ENCODE measurements around the gene CD6. TPM values are rescaled to one million over a fixed set of nuclear protein-coding genes. Genes with fewer than 3 reads are reported as not detected.

Gene CD6
- total and polyA plus RNA-seq, 2 donors from 2014 or later, result 0.24 to 6.7 TPM

GRCh38 chr11:61028135-61028729, 56.8 kb downstream of the CD6 start:
- Histone ChIP-seq H3K27ac (ENCODE audit: low read depth in 2 of 2, low read length in 2 of 2) (no peak overlapping the region), H3K9ac (ENCODE audit: low read length in 3 of 3) (no peak overlapping the region), H3K36me3 (ENCODE audit: control insufficient read depth in 2 of 3, insufficient read depth in 3 of 3, low read length in 3 of 3) (no peaks in the 10 kb centered on the region), H3K4me1 (ENCODE audit: control insufficient read depth in 2 of 3, insufficient read depth in 2 of 3, low read depth in 1 of 3, low read length in 3 of 3) (peaks cover 0 to 3% (median 0%) of the 10 kb centered on the region in 3 donors), H3K4me3 (ENCODE audit: low read length in 3 of 3) (no peak overlapping the region), H3K27me3 (ENCODE audit: control insufficient read depth, insufficient read depth, low read length) (no peaks in the 10 kb centered on the region), H3K9me3 (ENCODE audit: control insufficient read depth in 2 of 3, insufficient read depth in 1 of 3, low read length in 3 of 3) (no peaks in the 10 kb centered on the region)
- FAIRE-seq (no peak), DNase-seq (peak in 1 of 5 donors; percentile 37)
- TF ChIP-seq, protein P1, sequence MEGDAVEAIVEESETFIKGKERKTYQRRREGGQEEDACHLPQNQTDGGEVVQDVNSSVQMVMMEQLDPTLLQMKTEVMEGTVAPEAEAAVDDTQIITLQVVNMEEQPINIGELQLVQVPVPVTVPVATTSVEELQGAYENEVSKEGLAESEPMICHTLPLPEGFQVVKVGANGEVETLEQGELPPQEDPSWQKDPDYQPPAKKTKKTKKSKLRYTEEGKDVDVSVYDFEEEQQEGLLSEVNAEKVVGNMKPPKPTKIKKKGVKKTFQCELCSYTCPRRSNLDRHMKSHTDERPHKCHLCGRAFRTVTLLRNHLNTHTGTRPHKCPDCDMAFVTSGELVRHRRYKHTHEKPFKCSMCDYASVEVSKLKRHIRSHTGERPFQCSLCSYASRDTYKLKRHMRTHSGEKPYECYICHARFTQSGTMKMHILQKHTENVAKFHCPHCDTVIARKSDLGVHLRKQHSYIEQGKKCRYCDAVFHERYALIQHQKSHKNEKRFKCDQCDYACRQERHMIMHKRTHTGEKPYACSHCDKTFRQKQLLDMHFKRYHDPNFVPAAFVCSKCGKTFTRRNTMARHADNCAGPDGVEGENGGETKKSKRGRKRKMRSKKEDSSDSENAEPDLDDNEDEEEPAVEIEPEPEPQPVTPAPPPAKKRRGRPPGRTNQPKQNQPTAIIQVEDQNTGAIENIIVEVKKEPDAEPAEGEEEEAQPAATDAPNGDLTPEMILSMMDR (IDR thresholded peaks at IDR 0.05; ENCODE audit: borderline replicate concordance, extremely low read depth, insufficient read depth), result no peak
- intact Hi-C loops (cut with DNase I), result no loop called here

DNA sequence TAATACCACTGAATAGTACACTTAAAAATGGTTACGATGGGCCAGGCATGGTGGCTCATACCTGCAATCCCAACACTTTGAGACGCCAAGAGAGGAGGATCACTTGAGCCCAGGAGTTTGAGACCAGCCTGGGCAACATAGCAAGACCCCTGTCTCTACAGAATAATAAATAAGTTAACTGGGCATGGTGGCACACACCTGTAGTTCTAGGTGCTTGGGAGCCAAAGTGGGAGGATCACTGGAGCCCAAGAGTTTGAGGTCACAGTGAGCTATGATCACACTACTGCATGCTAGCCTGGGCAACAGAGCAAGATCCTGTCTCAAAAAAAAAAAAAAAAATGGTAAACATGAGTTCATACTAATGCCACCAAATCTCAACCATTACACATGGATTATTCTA, 61.3 kb downstream of the CD6 start:
- TF ChIP-seq, protein P1 (IDR thresholded peaks at IDR 0.05; ENCODE audit: borderline replicate concordance, extremely low read depth, insufficient read depth), result no peak
- Histone ChIP-seq H3K27ac (ENCODE audit: low read depth in 2 of 2, low read length in 2 of 2) (no peak overlapping the region), H3K9me3 (ENCODE audit: control insufficient read depth in 2 of 3, insufficient read depth in 1 of 3, low read length in 3 of 3) (no peaks in the 10 kb centered on the region), H3K36me3 (ENCODE audit: control insufficient read depth in 2 of 3, insufficient read depth in 3 of 3, low read length in 3 of 3) (no peaks in the 10 kb centered on the region), H3K4me3 (ENCODE audit: low read length in 3 of 3) (no peak overlapping the region), H3K4me1 (ENCODE audit: control insufficient read depth in 2 of 3, insufficient read depth in 2 of 3, low read depth in 1 of 3, low read length in 3 of 3) (no peaks in the 10 kb centered on the region), H3K27me3 (ENCODE audit: control insufficient read depth, insufficient read depth, low read length) (no peaks in the 10 kb centered on the region), H3K9ac (ENCODE audit: low read length in 3 of 3) (no peak overlapping the region)
- FAIRE-seq (no peak), DNase-seq (peak in 1 of 5 donors; percentile 2)
- intact Hi-C loops (cut with DNase I), result no loop called here

DNA sequence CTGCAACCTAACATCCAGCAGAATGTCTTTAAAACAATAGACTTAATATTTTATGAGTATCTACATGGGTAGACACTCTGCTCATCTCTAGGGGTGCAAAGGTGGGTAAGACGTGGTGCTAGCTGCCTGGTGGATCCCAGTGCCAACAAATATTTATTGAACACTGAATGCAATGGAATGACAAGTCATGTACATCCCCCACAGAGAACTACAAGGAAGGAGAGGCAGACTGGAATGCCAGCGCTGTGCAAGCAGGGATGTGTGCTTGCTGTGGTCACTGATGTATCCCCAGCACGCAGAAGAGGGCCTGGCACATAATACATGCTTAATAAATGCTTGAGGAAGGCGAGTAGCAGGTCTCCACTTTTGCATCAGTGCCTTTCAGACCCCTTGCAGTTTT, 61.9 kb downstream of the CD6 start:
- Histone ChIP-seq H3K36me3 (ENCODE audit: control insufficient read depth in 2 of 3, insufficient read depth in 3 of 3, low read length in 3 of 3) (no peaks in the 10 kb centered on the region), H3K27ac (ENCODE audit: low read depth in 2 of 2, low read length in 2 of 2) (no peak overlapping the region), H3K4me3 (ENCODE audit: low read length in 3 of 3) (no peak overlapping the region), H3K9me3 (ENCODE audit: control insufficient read depth in 2 of 3, insufficient read depth in 1 of 3, low read length in 3 of 3) (no peaks in the 10 kb centered on the region), H3K27me3 (ENCODE audit: control insufficient read depth, insufficient read depth, low read length) (no peaks in the 10 kb centered on the region), H3K9ac (ENCODE audit: low read length in 3 of 3) (no peak overlapping the region), H3K4me1 (ENCODE audit: control insufficient read depth in 2 of 3, insufficient read depth in 2 of 3, low read depth in 1 of 3, low read length in 3 of 3) (no peaks in the 10 kb centered on the region)
- intact Hi-C loops (cut with DNase I), result no loop called here
- no peak for FAIRE-seq
- peak in 1 of 5 donors; percentile 13 for DNase-seq
- TF ChIP-seq, protein P1 (IDR thresholded peaks at IDR 0.05; ENCODE audit: borderline replicate concordance, extremely low read depth, insufficient read depth), result no peak

- intact Hi-C loops (cut with DNase I), result no loop called here
- Histone ChIP-seq H3K36me3 (ENCODE audit: control insufficient read depth in 2 of 3, insufficient read depth in 3 of 3, low read length in 3 of 3) (no peaks in the 10 kb centered on the region), H3K4me3 (ENCODE audit: low read length in 3 of 3) (no peak overlapping the region), H3K27me3 (ENCODE audit: control insufficient read depth, insufficient read depth, low read length) (no peaks in the 10 kb centered on the region), H3K9me3 (ENCODE audit: control insufficient read depth in 2 of 3, insufficient read depth in 1 of 3, low read length in 3 of 3) (no peaks in the 10 kb centered on the region), H3K9ac (ENCODE audit: low read length in 3 of 3) (no peak overlapping the region), H3K4me1 (ENCODE audit: control insufficient read depth in 2 of 3, insufficient read depth in 2 of 3, low read depth in 1 of 3, low read length in 3 of 3) (no peaks in the 10 kb centered on the region), H3K27ac (ENCODE audit: low read depth in 2 of 2, low read length in 2 of 2) (no peak overlapping the region)
- TF ChIP-seq, protein P1 (IDR thresholded peaks at IDR 0.05; ENCODE audit: borderline replicate concordance, extremely low read depth, insufficient read depth), result no peak
- FAIRE-seq, result no peak
- peak in 1 of 5 donors; percentile 4 for DNase-seq
These were observed 62.6 kb downstream of the CD6 start for GRCh38 chr11:61034111-61034510.
